ENCODE results near the gene ZMYND8. TPM values are rescaled to one million over a fixed set of nuclear protein-coding genes. Genes with fewer than 3 reads are reported as not detected.
"Not testable (repeated sequence)": the region's sequence is repeated elsewhere in the genome, so short reads cannot be mapped to it uniquely, and the experiment has no call there.

ZMYND8 gene
- total and polyA plus RNA-seq, 11 donors: 11.3 to 46.4 (median 28.7) TPM

GRCh38 chr20:47280228-47280627, 76.3 kb downstream of the ZMYND8 start:
- intact Hi-C loops (cut with DNase I): no loop called here

GRCh38 chr20:47278907-47279348, 77.6 kb downstream of the ZMYND8 start:
- ATAC-seq (peak in 1 of 4 donors; percentile 43), DNase-seq (no peak)
- Histone ChIP-seq H3K4me1 (peaks cover 6 to 38% (median 27%) of the 10 kb centered on the region in 12 donors), H3K9me3 (no peaks in the 10 kb centered on the region), H3K36me3 (peaks cover 0 to 80% (median 59%) of the 10 kb centered on the region in 9 donors), H3K4me3 (no peak overlapping the region), H3K27me3 (no peaks in the 10 kb centered on the region), H3K27ac (peak overlapping the region in 5 of 12 donors; percentile 27 to 77 (median 49))
- TF ChIP-seq CTCF (IDR thresholded peaks at IDR 0.05): no peak
- TF ChIP-seq POLR2A (IDR thresholded peaks at IDR 0.05): no peak
- 83 to 90% (median 84%) methylated on average over 8 of the region's 8 CpGs for WGBS, 4 donors
- intact Hi-C loops (cut with DNase I): loop anchor here in 8 of 10 donors (5.0 to 10.0 kb wide), 8 partner anchors 33 to 524 kb away; partner anchors contain the start of gene NCOA3 (in 2 of the 8)

More at GRCh38 chr20:47280228-47280627, 76.3 kb downstream of the ZMYND8 start:
- 87 to 93% (median 89%) methylated on average over 7 of the region's 7 CpGs for WGBS, 4 donors
- Histone ChIP-seq H3K27me3 (no peaks in the 10 kb centered on the region), H3K36me3 (peaks cover 0 to 87% (median 68%) of the 10 kb centered on the region in 9 donors), H3K9me3 (no peaks in the 10 kb centered on the region), H3K4me1 (peaks cover 0 to 25% (median 15%) of the 10 kb centered on the region in 12 donors), H3K4me3 (no peak overlapping the region), H3K27ac (no peak overlapping the region)
- ATAC-seq: no peak
- DNase-seq: no peak
- TF ChIP-seq POLR2A (IDR thresholded peaks at IDR 0.05): no peak

GRCh38 chr20:47277535-47277872, 79.0 kb downstream of the ZMYND8 start:
- 76 to 82% (median 78%) methylated on average over 5 of the region's 5 CpGs for WGBS, 4 donors
- not testable (repeated sequence) for ATAC-seq, H3K9me3 ChIP-seq, H3K4me3 ChIP-seq, H3K27me3 ChIP-seq, DNase-seq
- Histone ChIP-seq H3K4me1 (peaks cover 13 to 52% (median 40%) of the 10 kb centered on the region in 12 donors), H3K27ac (peak overlapping the region in 8 of 12 donors; percentile 15 to 77 (median 43)), H3K36me3 (peaks cover 0 to 77% (median 46%) of the 10 kb centered on the region in 9 donors)
- intact Hi-C loops (cut with DNase I): loop anchor here in 8 of 10 donors (2.0 to 10.0 kb wide), 9 partner anchors 17 to 523 kb away; partner anchors contain the start of gene NCOA3 (in 2 of the 8)

GRCh38 chr20:47276851-47277534, 79.5 kb downstream of the ZMYND8 start:
- intact Hi-C loops (cut with DNase I): loop anchor here in 8 of 10 donors (2.0 to 10.0 kb wide), 9 partner anchors 18 to 522 kb away; partner anchors contain the start of gene NCOA3 (in 2 of the 8)
- H3K4me1 ChIP-seq: peaks cover 13 to 54% (median 41%) of the 10 kb centered on the region in 12 donors
- DNase-seq (peak; percentile 54 to 80 (median 66)), ATAC-seq (peak; percentile 30 to 73 (median 50))
- H3K9me3 ChIP-seq: no peaks in the 10 kb centered on the region
- 40 to 48% (median 43%) methylated on average over 8 of the region's 8 CpGs for WGBS, 4 donors
- TF ChIP-seq CTCF (IDR thresholded peaks at IDR 0.05): no peak
- TF ChIP-seq POLR2A (IDR thresholded peaks at IDR 0.05): no peak
- peaks cover 0 to 76% (median 41%) of the 10 kb centered on the region in 9 donors for H3K36me3 ChIP-seq
- no peaks in the 10 kb centered on the region for H3K27me3 ChIP-seq
- peak overlapping the region in 11 of 12 donors; percentile 9 to 88 (median 45) for H3K27ac ChIP-seq
- no peak overlapping the region for H3K4me3 ChIP-seq

GRCh38 chr20:47276251-47276650, 80.2 kb downstream of the ZMYND8 start:
- H3K27ac ChIP-seq: peak overlapping the region in 7 of 12 donors; percentile 30 to 88 (median 70)
- no peaks in the 10 kb centered on the region for H3K27me3 ChIP-seq
- H3K36me3 ChIP-seq: peaks cover 0 to 73% (median 33%) of the 10 kb centered on the region in 9 donors
- no peak for TF ChIP-seq CTCF (IDR thresholded peaks at IDR 0.05)
- no peak for TF ChIP-seq POLR2A (IDR thresholded peaks at IDR 0.05)
- 91 to 96% (median 95%) methylated on average over 18 to 20 of the region's 20 CpGs for WGBS, 4 donors
- no peaks in the 10 kb centered on the region for H3K9me3 ChIP-seq
- H3K4me1 ChIP-seq: peaks cover 13 to 54% (median 41%) of the 10 kb centered on the region in 12 donors
- ATAC-seq (no peak), DNase-seq (peak in 1 of 5 donors; percentile 51)
- H3K4me3 ChIP-seq: no peak overlapping the region
- intact Hi-C loops (cut with DNase I): loop anchor here in 8 of 10 donors (2.0 to 10.0 kb wide), 9 partner anchors 19 to 521 kb away; partner anchors contain the start of gene NCOA3 (in 2 of the 8)

Measured in heart left ventricle (tissue), 16 donors.